ENCODE data around the gene RARA.

DNA sequence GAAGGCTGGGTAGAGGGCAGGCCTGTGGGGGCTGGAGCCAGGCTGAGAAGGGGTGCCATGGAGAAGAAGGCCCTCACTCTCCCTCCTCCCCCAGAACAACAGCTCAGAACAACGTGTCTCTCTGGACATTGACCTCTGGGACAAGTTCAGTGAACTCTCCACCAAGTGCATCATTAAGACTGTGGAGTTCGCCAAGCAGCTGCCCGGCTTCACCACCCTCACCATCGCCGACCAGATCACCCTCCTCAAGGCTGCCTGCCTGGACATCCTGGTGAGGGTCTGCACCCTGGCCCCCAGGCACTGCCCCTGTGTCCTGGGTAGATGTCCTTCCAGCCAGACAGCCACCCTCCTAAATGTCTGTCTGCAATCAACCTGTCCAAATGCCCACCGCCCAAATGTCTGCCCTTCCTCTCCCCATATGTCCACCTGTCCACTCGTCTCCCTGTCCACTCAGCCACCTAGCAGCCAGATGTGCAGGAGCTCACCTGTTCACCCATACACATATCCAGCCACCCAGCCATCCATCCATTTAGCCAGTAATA lies 43.3 kb downstream of the RARA start:
- TF ChIP-seq POLR2A (IDR thresholded peaks at IDR 0.05; ENCODE audit: low read depth, low read length), result no peak
- no peak for TF ChIP-seq CTCF (conservative IDR thresholded peaks at IDR 0.05; ENCODE audit: low read depth, low read length)
- TF ChIP-seq RAD21 (IDR thresholded peaks at IDR 0.05; ENCODE audit: low read length), result no peak
- no peak for TF ChIP-seq USF2 (IDR thresholded peaks at IDR 0.05; ENCODE audit: low read depth, low read length)
- TF ChIP-seq SMC3 (IDR thresholded peaks at IDR 0.05; ENCODE audit: low read depth, low read length), result no peak
- TF ChIP-seq MAFK (IDR thresholded peaks at IDR 0.05; ENCODE audit: low read depth, low read length), result no peak
- no peak for TF ChIP-seq FOS (IDR thresholded peaks at IDR 0.05; ENCODE audit: low read depth, low read length)
- TF ChIP-seq MXI1 (IDR thresholded peaks at IDR 0.05; ENCODE audit: borderline replicate concordance, low read depth, low read length), result no peak

All from IMR-90 (cell line).